ENCODE data around the gene HOXD13. TPM values are rescaled to one million over a fixed set of nuclear protein-coding genes. Genes with fewer than 3 reads are reported as not detected.

The HOXD13 gene
- total and polyA plus RNA-seq, 2 of the 8 experiments (the other 6 are each of a cell fraction or from before 2014, with no cell fraction given) = not detected

DNA sequence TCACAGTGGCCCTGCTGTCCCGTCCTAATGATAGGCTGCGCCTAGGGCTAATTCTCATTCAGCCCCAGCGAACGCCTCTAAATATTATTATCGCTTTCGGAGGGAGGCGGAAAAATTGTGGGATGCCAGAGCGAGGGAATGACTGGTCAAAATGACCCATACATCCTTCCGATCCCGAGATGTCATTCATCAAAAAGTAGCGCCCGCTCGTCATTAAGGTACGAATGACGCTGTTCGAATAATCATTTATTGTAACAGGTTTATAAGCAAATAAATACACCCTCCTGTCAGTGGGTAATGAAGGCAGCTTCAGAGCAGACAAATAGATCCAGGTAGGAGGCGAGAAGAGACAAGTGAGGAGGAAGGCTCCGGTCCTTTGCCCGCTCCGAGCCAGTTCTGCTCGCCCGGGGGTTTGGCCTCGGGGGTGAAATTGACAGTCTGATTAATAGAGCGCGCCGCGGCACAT, 8.7 kb upstream of the HOXD13 start, which contains the start of gene EVX2:
EVX2 (minus strand) TSS at position 167 of the 466 bp plus-strand sequence. CDS start 186 bp downstream, outside the sequence.
- no peaks in the 10 kb centered on the region for H3K79me1 ChIP-seq (ENCODE audit: low read depth, low read length)
- no peak within 1 kb of the TSS for H3K4ac ChIP-seq (replicated peaks; ENCODE audit: insufficient read length, low read depth, low read length)
- CTCF ChIA-PET (ENCODE audit: partially characterized antibody) = interaction anchor here (0.6 to 7.8 kb wide), 10 partner anchors 8 to 718 kb away, joined by 3 to 130 read pairs (median 6); partner anchors contain the start of genes HOXD12 and HOXD13
- H3K18ac ChIP-seq (ENCODE audit: extremely low read depth, low read length) = no peak within 1 kb of the TSS
- H3K56ac ChIP-seq (replicated peaks; ENCODE audit: insufficient read length, low read depth, low read length) = no peak within 1 kb of the TSS
- no peak within 1 kb of the TSS for H2BK20ac ChIP-seq (ENCODE audit: low read length)
- H3K23ac ChIP-seq (ENCODE audit: insufficient read length) = no peak within 1 kb of the TSS
- H4K5ac ChIP-seq (ENCODE audit: insufficient read length, low read depth, low read length) = no peak within 1 kb of the TSS
- peaks cover 14 to 23% of the 10 kb centered on the region in 2 experiments for H4K20me1 ChIP-seq (replicated peaks in 1 of 2; ENCODE audit: control insufficient read depth in 1 of 2, insufficient read depth in 2 of 2, low read length in 2 of 2)
- H2AK5ac ChIP-seq (ENCODE audit: low read depth, low read length) = no peak within 1 kb of the TSS
- no peak within 1 kb of the TSS for H3K14ac ChIP-seq (ENCODE audit: insufficient read length)
- H3K36me3 ChIP-seq (ENCODE audit: control insufficient read depth in 2 of 4, insufficient read depth in 4 of 4, low read length in 3 of 4) = peaks cover 0 to 2% (median 0%) of the 10 kb centered on the region in 4 experiments; a peak in 1 of 8 replicates
- H3K79me2 ChIP-seq (ENCODE audit: control insufficient read depth in 1 of 2, insufficient read depth in 2 of 2, low read length in 2 of 2) = no peaks in the 10 kb centered on the region
- no peak within 1 kb of the TSS for H3K27ac ChIP-seq (ENCODE audit: low read depth, low read length)
- no peaks in the 10 kb centered on the region; a peak in 1 of 4 replicates for H3K9me3 ChIP-seq (ENCODE audit: insufficient read depth in 2 of 2, low read depth in 1 of 2, low read length in 1 of 2)
- H3K4me3 ChIP-seq (ENCODE audit: extremely low read depth in 1 of 4, insufficient read depth in 2 of 4, low read depth in 3 of 4, low read length in 4 of 4) = peak within 1 kb of the TSS in 1 of 4 experiments; percentile 52; a peak in 3 of 8 replicates
- peak within 1 kb of the TSS; percentile 87; the same call in 1 of the 2 replicates for H2BK12ac ChIP-seq (ENCODE audit: low read depth, low read length)
- no peak within 1 kb of the TSS for H2BK120ac ChIP-seq (replicated peaks; ENCODE audit: low read depth, low read length)
- H2BK5ac ChIP-seq (ENCODE audit: low read depth, low read length) = no peak within 1 kb of the TSS
- POLR2A ChIA-PET (ENCODE audit: partially characterized antibody) = interaction anchor here (0.7 to 1.8 kb wide), 2 partner anchors 10 to 1511 kb away, joined by 3 to 7 read pairs; no protein-coding TSS in a partner anchor
- peaks cover 0 to 31% (median 11%) of the 10 kb centered on the region in 4 experiments; a peak in 5 of 7 replicates for H3K4me1 ChIP-seq (replicated peaks in 1 of 4; ENCODE audit: control insufficient read depth in 3 of 4, insufficient read depth in 4 of 4, low read length in 3 of 4)
- TF ChIP-seq, protein P1, sequence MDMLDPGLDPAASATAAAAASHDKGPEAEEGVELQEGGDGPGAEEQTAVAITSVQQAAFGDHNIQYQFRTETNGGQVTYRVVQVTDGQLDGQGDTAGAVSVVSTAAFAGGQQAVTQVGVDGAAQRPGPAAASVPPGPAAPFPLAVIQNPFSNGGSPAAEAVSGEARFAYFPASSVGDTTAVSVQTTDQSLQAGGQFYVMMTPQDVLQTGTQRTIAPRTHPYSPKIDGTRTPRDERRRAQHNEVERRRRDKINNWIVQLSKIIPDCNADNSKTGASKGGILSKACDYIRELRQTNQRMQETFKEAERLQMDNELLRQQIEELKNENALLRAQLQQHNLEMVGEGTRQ (IDR thresholded peaks at IDR 0.05; ENCODE audit: low read length) = no peak
- TF ChIP-seq CBX8 (IDR thresholded peaks at IDR 0.05; ENCODE audit: borderline replicate concordance, low read depth, low read length) (peak; percentile 83; the same call in 1 of the 2 replicates), CHD2 (IDR thresholded peaks at IDR 0.05; ENCODE audit: low read length) (no peak), JUN (IDR thresholded peaks at IDR 0.05; ENCODE audit: low read depth, low read length) (no peak), NANOG (IDR thresholded peaks at IDR 0.05; ENCODE audit: insufficient read depth, low read depth, low read length, poor library complexity, severe bottlenecking) (no peak)
- no peak within 1 kb of the TSS for H2AFZ ChIP-seq (ENCODE audit: low read length)
- peak within 1 kb of the TSS; percentile 45 to 50 for H3K4me2 ChIP-seq (ENCODE audit: insufficient read depth in 1 of 2, low read depth in 2 of 2, low read length in 2 of 2)
- no peak within 1 kb of the TSS for H3K9ac ChIP-seq (replicated peaks in 1 of 4; ENCODE audit: extremely low read depth in 1 of 4, low read depth in 3 of 4, low read length in 3 of 4)
- H4K8ac ChIP-seq (ENCODE audit: extremely low read depth, insufficient read depth, low read length) = peak within 1 kb of the TSS; percentile 46; the same call in 1 of the 2 replicates
- H3K27me3 ChIP-seq (replicated peaks in 1 of 4; ENCODE audit: control insufficient read depth in 3 of 4, extremely low read depth in 1 of 4, insufficient read depth in 3 of 4, low read length in 3 of 4) = peaks cover 93 to 98% (median 96%) of the 10 kb centered on the region in 4 experiments
- no peak within 1 kb of the TSS for H2BK15ac ChIP-seq (ENCODE audit: low read length)
- 14% methylated on average over 25 of the region's 27 CpGs; no CpG with 5 or more reads in 1 of the 2 experiments for WGBS, 2 experiments (ENCODE audit: extremely low coverage in 1 of 2, insufficient coverage in 1 of 2, insufficient read length in 1 of 2, insufficient replicate concordance in 2 of 2, low coverage in 1 of 2, low lambda C conversion rate in 2 of 2, missing lambda C conversion rate in 1 of 2)
- FAIRE-seq (no peak), DNase-seq (ENCODE audit: low read depth in 1 of 2, low spot score in 2 of 2) (peak in 1 of 2 experiments; percentile 48)
- peaks cover 9% of the 10 kb centered on the region; the same call in 1 of the 2 replicates for H3K23me2 ChIP-seq (ENCODE audit: low read depth, low read length)
- no peak within 1 kb of the TSS for H4K91ac ChIP-seq (replicated peaks; ENCODE audit: insufficient read length, low read length)

Data from H1 (cell line).